Keratinocyte (primary cell): ENCODE measurements around the gene INO80. TPM values are rescaled to one million over a fixed set of nuclear protein-coding genes. Genes with fewer than 3 reads are reported as not detected.
A peak's percentile ranks its signal among the peaks of the same experiment; 100 is the strongest.

ENCODE experiments used
- DNase-seq: peaks from one replicate; pipeline ENCODE4 v3.0.0-alpha.2; 2011; ENCODE audit warnings: low read depth, missing footprints, low spot score
- FAIRE-seq: peaks from 2 replicates; lab custom pipeline; 2011; peaks lifted over from hg19 to GRCh38; lab: Jason Lieb, UNC
- H2AFZ ChIP-seq: 2 replicates; pipeline ENCODE4 v1.6.0; 2012; ENCODE audit warnings: low read length, control low read depth, inconsistent platforms; ENCODE audit not compliant: control insufficient read depth
- H3K27ac ChIP-seq: 2 replicates; pipeline ENCODE4 v1.5.1; 2011; ENCODE audit warnings: low read length; ENCODE audit not compliant: control insufficient read depth, insufficient read depth
- H3K27me3 ChIP-seq: 3 replicates; pipeline ENCODE4 v1.6.0; 2011; ENCODE audit warnings: low read length; ENCODE audit not compliant: control insufficient read depth, insufficient read depth; ENCODE audit errors: extremely low read depth
- H3K36me3 ChIP-seq, 2 experiments: 2 replicates in 1 of 2; 3 replicates in 1 of 2; pipeline ENCODE4 v1.5.1; 2011; ENCODE audit warnings: low read length in 2 of 2, mild to moderate bottlenecking in 1 of 2; ENCODE audit not compliant: control insufficient read depth in 2 of 2, insufficient read depth in 2 of 2; ENCODE audit errors: extremely low read depth in 1 of 2
- H3K4me1 ChIP-seq: 3 replicates; pipeline ENCODE4 v1.5.1; 2011; ENCODE audit warnings: low read length; ENCODE audit not compliant: control insufficient read depth, insufficient read depth; ENCODE audit errors: extremely low read depth
- H3K4me2 ChIP-seq: 3 replicates; pipeline ENCODE4 v1.6.0; 2011; ENCODE audit warnings: low read depth, low read length; ENCODE audit not compliant: control insufficient read depth, insufficient read depth; ENCODE audit errors: extremely low read depth
- H3K4me3 ChIP-seq, 3 experiments: fragments of 200-600 bp in 1 of 3; sonication (generic) in 1 of 3; 2 replicates in 2 of 3; 3 replicates in 1 of 3; pipeline ENCODE4 v1.5.1; 2011 to 2016; ENCODE audit warnings: low read length in 3 of 3, mild to moderate bottlenecking in 3 of 3, control low read depth in 2 of 3, inconsistent platforms in 1 of 3, low read depth in 1 of 3, mixed read lengths in 1 of 3, mixed run types in 1 of 3, moderate library complexity in 1 of 3; ENCODE audit not compliant: control insufficient read depth in 2 of 3, insufficient read depth in 2 of 3; ENCODE audit errors: extremely low read depth in 1 of 3
- H3K79me2 ChIP-seq: 2 replicates; pipeline ENCODE4 v1.6.0; 2012; ENCODE audit warnings: low read length; ENCODE audit not compliant: control insufficient read depth, insufficient read depth
- H3K9ac ChIP-seq: 3 replicates; pipeline ENCODE4 v1.6.0; 2011; ENCODE audit warnings: low read length; ENCODE audit not compliant: control insufficient read depth, insufficient read depth; ENCODE audit errors: extremely low read depth
- H3K9me1 ChIP-seq: 3 replicates; pipeline ENCODE4 v1.6.0; 2011; ENCODE audit warnings: low read length; ENCODE audit not compliant: control insufficient read depth, insufficient read depth; ENCODE audit errors: extremely low read depth
- H3K9me3 ChIP-seq: 2 replicates; pipeline ENCODE4 v1.5.1; 2012; ENCODE audit warnings: low read depth, low read length; ENCODE audit not compliant: control insufficient read depth
- H4K20me1 ChIP-seq: 3 replicates; pipeline ENCODE4 v1.6.0; 2011; ENCODE audit warnings: low read length; ENCODE audit not compliant: control insufficient read depth, insufficient read depth; ENCODE audit errors: extremely low read depth
- CTCF ChIP-seq, 3 experiments: IDR thresholded peaks in 1 of 3; conservative IDR thresholded peaks in 1 of 3; optimal IDR thresholded peaks in 1 of 3; 2 replicates in 2 of 3; 3 replicates in 1 of 3; pipeline versions ENCODE3 to v1.5.1; 2011; ENCODE audit warnings: low read length in 3 of 3, mild to moderate bottlenecking in 3 of 3, moderate library complexity in 2 of 3, control low read depth in 1 of 3, inconsistent platforms in 1 of 3; ENCODE audit not compliant: insufficient read depth in 2 of 3; ENCODE audit errors: extremely low read depth in 1 of 3
- EZH2 ChIP-seq: IDR thresholded peaks from one replicate; pipeline ENCODE4 v1.6.1; 2012; ENCODE audit warnings: inconsistent platforms, mild to moderate bottlenecking, low read length, moderate library complexity
- dilution Hi-C: fragments of 300-500 bp; cut with MboI; formaldehyde crosslinking; loops from one replicate; pipeline ENCODE4 v1.7.0; 2020; ENCODE audit warnings: low sequenced_read_pairs; ENCODE audit not compliant: extremely low pct_ligation_motif_present
- polyA plus RNA-seq, 5 experiments: library from polyadenylated mRNA; depleted of rRNA in 3 of 5; stranded (reverse) in 3 of 5; stranded (forward) in 1 of 5; unstranded in 1 of 5; fragments of >200 nt; gene quantifications; 1 replicate in 1 of 5; 2 replicates in 3 of 5; 3 replicates in 1 of 5; pipeline versions ENCODE4 v1.2.1 to v1.2.3, GENCODE V29; 2011 to 2012; ENCODE audit warnings: missing spikeins in 2 of 5, low read depth in 1 of 5, low replicate concordance in 1 of 5

INO80 gene
- polyA plus RNA-seq, 1 donor (not counting 4 experiments of a cell fraction or from before 2014, with no cell fraction given): 10.3 TPM

GRCh38 chr15:41001524-41002214 lies 114.4 kb downstream of the INO80 start:
- Histone ChIP-seq H3K9ac (no peak overlapping the region), H3K9me1 (no peaks in the 10 kb centered on the region), H3K9me3 (no peaks in the 10 kb centered on the region), H3K27me3 (no peaks in the 10 kb centered on the region), H3K79me2 (no peaks in the 10 kb centered on the region), H4K20me1 (no peaks in the 10 kb centered on the region), H2AFZ (no peak overlapping the region), H3K4me3 (no peak overlapping the region), H3K4me2 (no peak overlapping the region), H3K36me3 (peaks cover 5 to 20% of the 10 kb centered on the region in 2 experiments), H3K4me1 (peaks cover 7% of the 10 kb centered on the region), H3K27ac (no peak overlapping the region)
- dilution Hi-C loops: loop anchor here (25.0 kb wide), 1 partner anchor 89 kb away; no protein-coding TSS in a partner anchor
- no peak for FAIRE-seq
- DNase-seq: no peak
- TF ChIP-seq EZH2: no peak
- no peak for TF ChIP-seq CTCF (optimal IDR thresholded peaks at IDR 0.05 in 1 of 3, IDR thresholded peaks at IDR 0.05 in 1 of 3, conservative IDR thresholded peaks at IDR 0.05 in 1 of 3; ENCODE audit: extremely low read depth in 1 of 3, insufficient read depth in 2 of 3, low read length in 3 of 3)

GRCh38 chr15:40999190-40999589 lies 116.9 kb downstream of the INO80 start:
- peak; percentile 79 for FAIRE-seq
- no peaks in the 10 kb centered on the region for H3K9me3 ChIP-seq

More at GRCh38 chr15:40999190-40999589, 116.9 kb downstream of the INO80 start:
- Histone ChIP-seq H2AFZ (no peak overlapping the region), H3K36me3 (peaks cover 9 to 36% of the 10 kb centered on the region in 2 experiments), H3K9me1 (no peaks in the 10 kb centered on the region), H3K4me1 (peaks cover 7% of the 10 kb centered on the region), H3K4me2 (no peak overlapping the region), H3K79me2 (no peaks in the 10 kb centered on the region), H3K27ac (peak overlapping the region; percentile 75), H3K27me3 (no peaks in the 10 kb centered on the region), H4K20me1 (no peaks in the 10 kb centered on the region), H3K4me3 (no peak overlapping the region), H3K9ac (no peak overlapping the region)
- DNase-seq: peak; percentile 75
- no peak for TF ChIP-seq CTCF (optimal IDR thresholded peaks at IDR 0.05 in 1 of 3, IDR thresholded peaks at IDR 0.05 in 1 of 3, conservative IDR thresholded peaks at IDR 0.05 in 1 of 3; ENCODE audit: extremely low read depth in 1 of 3, insufficient read depth in 2 of 3, low read length in 3 of 3)
- TF ChIP-seq EZH2: no peak
- dilution Hi-C loops: no loop called here
